Measurements from ENCODE around the gene FAM210B.
"Not testable (repeated sequence)": the region's sequence is repeated elsewhere in the genome, so short reads cannot be mapped to it uniquely, and the experiment has no call there.

DNA sequence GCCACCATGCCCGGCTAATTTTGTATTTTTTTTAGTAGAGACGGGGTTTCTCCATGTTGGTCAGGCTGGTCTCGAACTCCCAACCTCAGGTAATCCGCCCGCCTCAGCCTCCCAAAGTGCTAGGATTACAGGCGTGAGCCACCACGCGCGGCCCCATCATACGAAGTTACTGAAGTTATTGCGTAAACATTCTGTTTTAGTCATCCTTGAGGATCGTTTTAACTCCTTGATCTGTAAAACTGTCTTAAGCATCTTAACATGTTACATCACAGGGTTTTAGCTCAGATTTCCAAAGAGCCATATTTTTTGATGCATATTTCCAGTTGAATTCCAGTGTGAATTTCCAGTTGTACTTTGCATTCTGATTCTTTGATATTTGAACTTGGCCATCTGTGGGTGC lies 46.6 kb downstream of the FAM210B start:
- TF ChIP-seq, protein P1, sequence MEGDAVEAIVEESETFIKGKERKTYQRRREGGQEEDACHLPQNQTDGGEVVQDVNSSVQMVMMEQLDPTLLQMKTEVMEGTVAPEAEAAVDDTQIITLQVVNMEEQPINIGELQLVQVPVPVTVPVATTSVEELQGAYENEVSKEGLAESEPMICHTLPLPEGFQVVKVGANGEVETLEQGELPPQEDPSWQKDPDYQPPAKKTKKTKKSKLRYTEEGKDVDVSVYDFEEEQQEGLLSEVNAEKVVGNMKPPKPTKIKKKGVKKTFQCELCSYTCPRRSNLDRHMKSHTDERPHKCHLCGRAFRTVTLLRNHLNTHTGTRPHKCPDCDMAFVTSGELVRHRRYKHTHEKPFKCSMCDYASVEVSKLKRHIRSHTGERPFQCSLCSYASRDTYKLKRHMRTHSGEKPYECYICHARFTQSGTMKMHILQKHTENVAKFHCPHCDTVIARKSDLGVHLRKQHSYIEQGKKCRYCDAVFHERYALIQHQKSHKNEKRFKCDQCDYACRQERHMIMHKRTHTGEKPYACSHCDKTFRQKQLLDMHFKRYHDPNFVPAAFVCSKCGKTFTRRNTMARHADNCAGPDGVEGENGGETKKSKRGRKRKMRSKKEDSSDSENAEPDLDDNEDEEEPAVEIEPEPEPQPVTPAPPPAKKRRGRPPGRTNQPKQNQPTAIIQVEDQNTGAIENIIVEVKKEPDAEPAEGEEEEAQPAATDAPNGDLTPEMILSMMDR (IDR thresholded peaks at IDR 0.05) = not testable (repeated sequence)
- not testable (repeated sequence) for TF ChIP-seq EP300 (IDR thresholded peaks at IDR 0.05)

Measured in ovary (tissue), 3 donors.